D721Med (cell line): ENCODE data around the gene UGCG.
A peak's percentile ranks its signal among the peaks of the same experiment; 100 is the strongest.
"Not testable (repeated sequence)": the region's sequence is repeated elsewhere in the genome, so short reads cannot be mapped to it uniquely, and the experiment has no call there.

Experiments
- DNase-seq: peaks from one replicate; pipeline ENCODE4 v3.0.0; 2011; ENCODE audit warnings: low spot score; ENCODE audit not compliant: insufficient read length
- FAIRE-seq: peaks from 2 replicates; lab custom pipeline; 2011; peaks lifted over from hg19 to GRCh38; lab: Jason Lieb, UNC
- TF ChIP-seq, protein P1 (sequence below): IDR thresholded peaks from 2 replicates; pipeline ENCODE4 v1.5.1; 2012; ENCODE audit warnings: mild to moderate bottlenecking, control low read depth; ENCODE audit not compliant: insufficient read depth; ENCODE audit errors: missing control alignments

UGCG gene

GRCh38 chr9:111890334-111890733, 6.3 kb upstream of the UGCG start:
- no peak for FAIRE-seq
- no peak for DNase-seq
- TF ChIP-seq, protein P1, sequence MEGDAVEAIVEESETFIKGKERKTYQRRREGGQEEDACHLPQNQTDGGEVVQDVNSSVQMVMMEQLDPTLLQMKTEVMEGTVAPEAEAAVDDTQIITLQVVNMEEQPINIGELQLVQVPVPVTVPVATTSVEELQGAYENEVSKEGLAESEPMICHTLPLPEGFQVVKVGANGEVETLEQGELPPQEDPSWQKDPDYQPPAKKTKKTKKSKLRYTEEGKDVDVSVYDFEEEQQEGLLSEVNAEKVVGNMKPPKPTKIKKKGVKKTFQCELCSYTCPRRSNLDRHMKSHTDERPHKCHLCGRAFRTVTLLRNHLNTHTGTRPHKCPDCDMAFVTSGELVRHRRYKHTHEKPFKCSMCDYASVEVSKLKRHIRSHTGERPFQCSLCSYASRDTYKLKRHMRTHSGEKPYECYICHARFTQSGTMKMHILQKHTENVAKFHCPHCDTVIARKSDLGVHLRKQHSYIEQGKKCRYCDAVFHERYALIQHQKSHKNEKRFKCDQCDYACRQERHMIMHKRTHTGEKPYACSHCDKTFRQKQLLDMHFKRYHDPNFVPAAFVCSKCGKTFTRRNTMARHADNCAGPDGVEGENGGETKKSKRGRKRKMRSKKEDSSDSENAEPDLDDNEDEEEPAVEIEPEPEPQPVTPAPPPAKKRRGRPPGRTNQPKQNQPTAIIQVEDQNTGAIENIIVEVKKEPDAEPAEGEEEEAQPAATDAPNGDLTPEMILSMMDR, result no peak

DNA sequence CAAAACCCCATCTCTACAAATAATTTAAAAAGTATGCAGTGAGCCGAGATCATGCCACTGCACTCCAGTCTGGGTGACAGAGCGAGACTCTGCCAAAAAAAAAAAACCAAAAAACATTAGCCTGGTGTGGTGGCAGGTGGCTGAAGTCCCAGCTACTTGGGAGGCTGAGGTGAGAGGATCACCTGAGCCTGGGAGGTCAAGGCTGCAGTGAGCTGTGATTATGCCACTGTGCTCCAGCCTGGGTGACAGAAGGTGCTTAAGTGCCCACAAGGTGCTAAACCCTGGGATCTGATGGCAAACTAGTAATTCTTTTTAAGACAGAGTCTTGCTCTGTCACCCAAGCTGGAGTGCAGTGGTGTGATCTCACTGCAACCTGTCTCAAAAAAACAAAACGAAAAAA, 5.7 kb upstream of the UGCG start:
- FAIRE-seq, DNase-seq: not testable (repeated sequence)

- no peak for FAIRE-seq
- TF ChIP-seq, protein P1, result no peak
- no peak for DNase-seq
Measured at GRCh38 chr9:111891910-111892499, 4.6 kb upstream of the UGCG start.

GRCh38 chr9:111896942-111897600, 457 bp downstream of the UGCG start:
- TF ChIP-seq, protein P1, result peak; percentile 2
- FAIRE-seq (no peak), DNase-seq (peak; percentile 32)

- no peak for DNase-seq
- no peak for FAIRE-seq
- TF ChIP-seq, protein P1, result no peak
Measured at GRCh38 chr9:111897601-111898137, 1.1 kb downstream of the UGCG start.

DNA sequence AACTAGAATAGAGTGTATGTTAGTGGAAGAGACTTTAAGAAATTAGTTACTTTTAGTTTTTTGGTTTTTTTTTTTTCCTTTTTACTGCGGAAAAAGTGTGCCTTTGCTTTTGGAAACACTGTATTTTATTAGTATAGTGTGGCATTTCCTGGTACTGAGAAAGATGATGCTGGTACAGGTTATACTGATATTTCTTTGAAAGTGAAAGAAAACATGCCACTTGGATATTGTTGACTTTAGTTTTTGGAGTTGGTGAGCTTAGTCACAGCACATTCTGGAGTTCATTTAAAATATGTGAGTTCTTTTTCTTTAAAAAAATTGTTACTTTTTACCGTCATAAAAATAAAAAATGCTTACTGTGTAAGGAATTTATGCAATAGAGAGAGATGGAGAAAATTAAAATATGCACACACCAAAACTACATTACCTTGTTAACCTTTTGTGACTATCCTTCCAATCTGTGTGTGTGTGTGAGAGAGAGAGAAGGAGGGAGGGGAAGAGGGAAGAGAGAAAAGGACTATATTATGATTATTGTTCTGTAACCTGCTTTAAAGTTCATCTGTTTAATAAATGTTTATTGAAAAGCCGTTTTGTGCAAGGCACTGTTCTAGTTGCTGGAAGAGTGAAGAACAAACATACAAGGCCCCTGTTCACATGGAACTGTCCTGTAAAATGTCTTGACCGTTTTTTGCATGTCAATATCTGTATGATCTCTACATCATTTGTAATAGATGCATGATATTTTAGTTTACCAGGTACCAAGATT, 1.9 kb downstream of the UGCG start:
- DNase-seq, result no peak
- TF ChIP-seq, protein P1, result no peak
- no peak for FAIRE-seq

GRCh38 chr9:111900151-111900857, 3.7 kb downstream of the UGCG start:
- FAIRE-seq (no peak), DNase-seq (no peak)
- TF ChIP-seq, protein P1, result no peak
